DOHH2 (cell line): ENCODE data around the gene PIGR.

Source experiments
- H3F3A ChIP-seq: fragments of 200-600 bp; sonication (generic), shearing (Covaris generic); 2 replicates; pipeline ENCODE4 v1.6.0; 2016; ENCODE audit warnings: antibody characterized with exemption, mild to moderate bottlenecking; ENCODE audit not compliant: control insufficient read depth, insufficient read depth
- H3K27ac ChIP-seq: fragments of 200-600 bp; sonication (generic); 2 replicates; pipeline ENCODE4 v1.5.1; 2014; ENCODE audit warnings: low read depth, mild to moderate bottlenecking, low read length, moderate library complexity
- H3K27me3 ChIP-seq: fragments of 200-600 bp; sonication (generic); 2 replicates; pipeline ENCODE4 v1.6.1; 2014; ENCODE audit warnings: mild to moderate bottlenecking, low read length, mixed read lengths; ENCODE audit not compliant: control insufficient read depth
- H3K36me3 ChIP-seq: fragments of 200-600 bp; sonication (generic); 2 replicates; pipeline ENCODE4 v1.6.1; 2014; ENCODE audit warnings: mild to moderate bottlenecking, low read length, moderate library complexity, mixed read lengths; ENCODE audit not compliant: control insufficient read depth
- H3K4me1 ChIP-seq: fragments of 200-600 bp; sonication (generic); 2 replicates; pipeline ENCODE4 v1.6.1; 2014; ENCODE audit warnings: mild to moderate bottlenecking, low read length, mixed read lengths; ENCODE audit not compliant: control insufficient read depth
- H3K4me2 ChIP-seq: fragments of 200-600 bp; sonication (generic); 2 replicates; pipeline ENCODE4 v1.6.0; 2014; ENCODE audit warnings: mild to moderate bottlenecking, low read length, moderate library complexity
- H3K4me3 ChIP-seq: fragments of 200-600 bp; sonication (generic); 2 replicates; pipeline ENCODE4 v1.5.1; 2014; ENCODE audit warnings: mild to moderate bottlenecking, low read length, mixed read lengths
- H3K79me2 ChIP-seq: fragments of 200-600 bp; sonication (generic); 2 replicates; pipeline ENCODE4 v1.6.1; 2014; ENCODE audit warnings: mild to moderate bottlenecking, low read length, mixed read lengths; ENCODE audit not compliant: control insufficient read depth
- H3K9me2 ChIP-seq: fragments of 200-600 bp; sonication (generic); replicated peaks from 2 replicates; pipeline ENCODE4 v1.6.1; 2014; ENCODE audit warnings: mild to moderate bottlenecking, low read length, mixed read lengths; ENCODE audit not compliant: control insufficient read depth
- H3K9me3 ChIP-seq: fragments of 200-600 bp; sonication (generic); 2 replicates; pipeline ENCODE4 v1.6.1; 2014; ENCODE audit warnings: antibody characterized with exemption, low read length, mixed read lengths; ENCODE audit not compliant: control insufficient read depth, insufficient read depth
- H4K20me1 ChIP-seq: fragments of 200-600 bp; sonication (generic); 2 replicates; pipeline ENCODE4 v1.6.0; 2014; ENCODE audit warnings: low read depth, mild to moderate bottlenecking, antibody characterized with exemption, low read length, moderate library complexity; ENCODE audit not compliant: control insufficient read depth, insufficient read depth
- EZH2phosphoT487 ChIP-seq: fragments of 200-600 bp; sonication (generic); IDR thresholded peaks from 2 replicates; pipeline ENCODE4 v1.6.1; 2017; ENCODE audit warnings: borderline replicate concordance, mild to moderate bottlenecking, antibody characterized with exemption, low read length, moderate library complexity, mixed read lengths
- TF ChIP-seq, protein P1 (sequence below): fragments of 200-600 bp; sonication (generic); IDR thresholded peaks from one replicate; pipeline ENCODE4 v1.5.1; 2014; ENCODE audit warnings: antibody characterized with exemption, mild to moderate bottlenecking, low read depth, low read length; ENCODE audit not compliant: poor library complexity, severe bottlenecking

The PIGR gene

DNA sequence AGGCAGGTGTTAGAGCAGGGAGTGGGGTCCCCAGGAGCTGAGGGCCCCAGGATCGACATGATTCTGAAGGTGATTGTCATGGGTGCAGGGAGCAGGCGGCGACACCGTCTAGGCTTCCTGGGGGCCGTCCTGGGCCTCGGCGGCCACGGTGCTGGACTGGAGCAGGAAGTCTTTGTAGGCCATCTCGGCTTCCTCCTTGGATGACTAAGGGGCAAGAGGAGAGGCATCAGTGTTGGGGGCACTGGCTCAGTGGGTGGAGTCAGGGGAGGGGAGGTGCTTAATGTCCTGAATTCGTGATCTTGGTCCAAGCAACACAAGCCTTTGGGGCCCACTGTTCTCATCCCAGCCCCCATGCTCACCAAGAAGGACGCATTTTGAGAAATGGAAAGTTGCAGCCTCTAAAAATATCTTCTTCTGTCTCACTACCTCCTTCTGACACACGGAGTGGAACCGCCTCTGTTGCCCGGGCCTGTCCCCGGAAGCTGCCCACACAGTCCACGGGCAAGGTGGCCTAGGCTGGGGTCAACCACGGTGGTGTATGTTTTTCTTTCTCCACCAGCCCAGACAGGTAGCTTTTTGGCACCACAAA, 16.0 kb downstream of the PIGR start:
- H3F3A ChIP-seq, result no peaks in the 10 kb centered on the region; the same call in none of the 2 replicates
- H3K27ac ChIP-seq, result peak overlapping the region; percentile 46
- TF ChIP-seq, protein P1, sequence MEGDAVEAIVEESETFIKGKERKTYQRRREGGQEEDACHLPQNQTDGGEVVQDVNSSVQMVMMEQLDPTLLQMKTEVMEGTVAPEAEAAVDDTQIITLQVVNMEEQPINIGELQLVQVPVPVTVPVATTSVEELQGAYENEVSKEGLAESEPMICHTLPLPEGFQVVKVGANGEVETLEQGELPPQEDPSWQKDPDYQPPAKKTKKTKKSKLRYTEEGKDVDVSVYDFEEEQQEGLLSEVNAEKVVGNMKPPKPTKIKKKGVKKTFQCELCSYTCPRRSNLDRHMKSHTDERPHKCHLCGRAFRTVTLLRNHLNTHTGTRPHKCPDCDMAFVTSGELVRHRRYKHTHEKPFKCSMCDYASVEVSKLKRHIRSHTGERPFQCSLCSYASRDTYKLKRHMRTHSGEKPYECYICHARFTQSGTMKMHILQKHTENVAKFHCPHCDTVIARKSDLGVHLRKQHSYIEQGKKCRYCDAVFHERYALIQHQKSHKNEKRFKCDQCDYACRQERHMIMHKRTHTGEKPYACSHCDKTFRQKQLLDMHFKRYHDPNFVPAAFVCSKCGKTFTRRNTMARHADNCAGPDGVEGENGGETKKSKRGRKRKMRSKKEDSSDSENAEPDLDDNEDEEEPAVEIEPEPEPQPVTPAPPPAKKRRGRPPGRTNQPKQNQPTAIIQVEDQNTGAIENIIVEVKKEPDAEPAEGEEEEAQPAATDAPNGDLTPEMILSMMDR, result no peak
- TF ChIP-seq EZH2phosphoT487, result no peak
- no peaks in the 10 kb centered on the region for H3K27me3 ChIP-seq
- no peaks in the 10 kb centered on the region for H3K9me3 ChIP-seq
- H3K4me3 ChIP-seq, result peak overlapping the region; percentile 49
- H3K36me3 ChIP-seq, result no peaks in the 10 kb centered on the region
- H3K4me1 ChIP-seq, result peaks cover 25% of the 10 kb centered on the region
- no peaks in the 10 kb centered on the region for H3K79me2 ChIP-seq
- H4K20me1 ChIP-seq, result no peaks in the 10 kb centered on the region
- no peaks in the 10 kb centered on the region for H3K9me2 ChIP-seq
- H3K4me2 ChIP-seq, result peak overlapping the region; percentile 64

DNA sequence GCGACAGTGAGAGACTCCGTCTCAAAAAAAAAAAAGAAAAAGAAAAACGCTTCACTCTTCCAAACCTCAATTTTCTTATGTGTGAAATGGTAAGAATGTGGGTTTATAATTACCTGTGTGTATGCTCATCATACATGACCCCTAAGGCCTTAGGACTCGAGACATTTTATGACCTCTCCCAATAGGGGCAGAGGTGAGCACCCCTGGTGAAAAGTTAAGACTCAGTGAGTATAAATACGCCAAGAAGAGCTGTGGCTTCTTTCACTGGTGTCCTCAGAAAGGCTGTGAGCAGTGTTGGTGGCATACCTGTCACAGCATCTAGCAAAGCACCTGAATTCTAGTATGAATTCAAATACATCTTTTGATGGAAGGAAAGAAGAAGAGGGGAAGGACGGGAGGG, 16.7 kb downstream of the PIGR start:
- H3K4me1 ChIP-seq, result peaks cover 32% of the 10 kb centered on the region
- H3K4me2 ChIP-seq, result peak overlapping the region; percentile 64
- H3F3A ChIP-seq, result peaks cover 4% of the 10 kb centered on the region

DNA sequence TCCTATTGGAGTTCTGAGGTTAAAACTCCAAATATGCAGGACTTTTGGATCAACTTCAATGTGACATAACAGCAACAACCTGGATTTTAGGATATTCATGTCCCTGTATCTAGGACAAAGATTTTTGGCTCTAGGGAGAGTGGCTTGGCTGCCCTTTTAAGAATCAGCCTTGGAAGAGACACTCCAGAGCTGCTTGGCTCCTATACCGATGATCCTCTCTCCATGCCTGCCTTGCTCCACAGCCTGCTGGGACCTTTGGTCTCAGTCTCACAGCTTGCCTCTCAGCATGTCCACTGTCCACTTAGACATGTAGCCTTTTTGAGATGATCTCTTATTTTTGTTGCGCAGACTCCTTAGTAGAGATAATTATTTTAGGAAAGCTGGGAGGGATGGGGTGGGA, 20.0 kb downstream of the PIGR start:
- H3K27ac ChIP-seq, result no peak overlapping the region
- H3K27me3 ChIP-seq, result no peaks in the 10 kb centered on the region; the same call in 1 of the 2 replicates
- no peaks in the 10 kb centered on the region for H3K9me3 ChIP-seq
- no peak overlapping the region for H3K4me3 ChIP-seq
- no peaks in the 10 kb centered on the region for H3K9me2 ChIP-seq
- H3K79me2 ChIP-seq, result no peaks in the 10 kb centered on the region
- peaks cover 60% of the 10 kb centered on the region for H3K4me1 ChIP-seq
- no peaks in the 10 kb centered on the region for H4K20me1 ChIP-seq
- H3K36me3 ChIP-seq, result no peaks in the 10 kb centered on the region
- TF ChIP-seq, protein P1, result no peak
- TF ChIP-seq EZH2phosphoT487, result no peak
- H3K4me2 ChIP-seq, result no peak overlapping the region
- peaks cover 4% of the 10 kb centered on the region for H3F3A ChIP-seq

More for the DNA sequence above, 16.7 kb downstream of the PIGR start:
- no peaks in the 10 kb centered on the region for H3K79me2 ChIP-seq
- H4K20me1 ChIP-seq, result no peaks in the 10 kb centered on the region
- H3K9me2 ChIP-seq, result no peaks in the 10 kb centered on the region
- H3K4me3 ChIP-seq, result peak overlapping the region; percentile 49; the same call in 1 of the 2 replicates
- no peaks in the 10 kb centered on the region for H3K27me3 ChIP-seq
- H3K27ac ChIP-seq, result peak overlapping the region; percentile 46
- no peaks in the 10 kb centered on the region for H3K36me3 ChIP-seq
- TF ChIP-seq, protein P1, result no peak
- TF ChIP-seq EZH2phosphoT487, result no peak
- no peaks in the 10 kb centered on the region for H3K9me3 ChIP-seq
